ENCODE measurements around the gene POLR3H.
"Not testable (repeated sequence)": the region's sequence is repeated elsewhere in the genome, so short reads cannot be mapped to it uniquely, and the experiment has no call there.

The POLR3H gene

GRCh38 chr22:41543854-41544670 is at the start of gene POLR3H:
TSS of gene POLR3H (minus strand) at chr22:41544470. CDS start at chr22:41544101, 369 bp downstream.
- DNase-seq = peak; percentile 97

GRCh38 chr22:41593336-41593960 is 49.2 kb upstream of the POLR3H start:
- not testable (repeated sequence) for DNase-seq

GRCh38 chr22:41589391-41590241 is 45.3 kb upstream of the POLR3H start, which contains the start of gene PMM1:
TSS of gene PMM1 (minus strand) at chr22:41589840. CDS start at chr22:41589805, 35 bp downstream.
- DNase-seq = peak; percentile 100

GRCh38 chr22:41587347-41587723 is 43.1 kb upstream of the POLR3H start:
- DNase-seq = no peak

- no peak for DNase-seq
These were observed 41.6 kb upstream of the POLR3H start for GRCh38 chr22:41585898-41586297.

- no peak for DNase-seq
These were observed 40.6 kb upstream of the POLR3H start for GRCh38 chr22:41584881-41585280.

- DNase-seq = no peak
These were observed 38.4 kb upstream of the POLR3H start for GRCh38 chr22:41582694-41583093.

GRCh38 chr22:41579997-41580355 is 35.7 kb upstream of the POLR3H start:
- no peak for DNase-seq

GRCh38 chr22:41579297-41579996 is 35.2 kb upstream of the POLR3H start:
- DNase-seq = no peak

- DNase-seq = no peak
These were observed 34.5 kb upstream of the POLR3H start for GRCh38 chr22:41578818-41579217.

GRCh38 chr22:41578114-41578513 is 33.8 kb upstream of the POLR3H start:
- DNase-seq = no peak

- peak; percentile 60 for DNase-seq
These were observed 32.6 kb upstream of the POLR3H start for GRCh38 chr22:41576877-41577276.

GRCh38 chr22:41575533-41575932 is 31.3 kb upstream of the POLR3H start:
- DNase-seq = no peak

GRCh38 chr22:41574847-41575381 is 30.6 kb upstream of the POLR3H start:
- no peak for DNase-seq

GRCh38 chr22:41573677-41574076 is 29.4 kb upstream of the POLR3H start:
- no peak for DNase-seq

- DNase-seq = not testable (repeated sequence)
These were observed 28.0 kb upstream of the POLR3H start for GRCh38 chr22:41572305-41572704.

GRCh38 chr22:41571786-41572185 is 27.5 kb upstream of the POLR3H start:
- no peak for DNase-seq

GRCh38 chr22:41570221-41570620 is 26.0 kb upstream of the POLR3H start:
- no peak for DNase-seq

- DNase-seq = no peak
These were observed 24.5 kb upstream of the POLR3H start for GRCh38 chr22:41568811-41569210.

- DNase-seq = no peak
These were observed 23.2 kb upstream of the POLR3H start for GRCh38 chr22:41567512-41567768.

- DNase-seq = no peak
These were observed 21.3 kb upstream of the POLR3H start for GRCh38 chr22:41565403-41566054.

- no peak for DNase-seq
These were observed 20.3 kb upstream of the POLR3H start for GRCh38 chr22:41564563-41564962.
